ENCODE measurements around the gene ARV1. TPM values are rescaled to one million over a fixed set of nuclear protein-coding genes. Genes with fewer than 3 reads are reported as not detected.
A peak's percentile ranks its signal among the peaks of the same experiment; 100 is the strongest.

ARV1 gene
- total and polyA plus RNA-seq, 2 of the 13 experiments (the other 11 are each of a cell fraction or from before 2014, with no cell fraction given) = 13.0 to 15.2 TPM

DNA sequence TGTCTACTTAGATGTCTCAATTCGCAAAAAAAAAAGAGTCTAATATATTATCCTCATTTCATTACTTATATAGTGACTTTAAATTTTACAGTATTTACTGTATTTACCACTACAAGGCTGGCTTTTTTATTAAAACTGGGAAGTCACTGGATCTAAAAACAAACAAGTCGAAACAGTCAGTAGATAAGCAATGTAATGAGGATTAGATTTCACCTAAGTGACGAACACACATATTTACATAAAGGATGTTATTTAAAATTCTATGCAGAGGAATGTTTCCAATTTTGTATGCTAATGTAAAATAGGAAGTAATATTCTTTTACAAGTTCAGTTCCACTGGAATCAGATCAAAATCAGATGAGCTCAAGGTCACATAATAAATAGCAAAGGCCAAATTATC lies 28.5 kb upstream of the ARV1 start:
- WGBS (ENCODE audit: low lambda C conversion rate) = 97% methylated on average over 3 of the region's 3 CpGs
- Histone ChIP-seq H3K4me2 (ENCODE audit: low read depth, low read length) (no peak overlapping the region), H3K4me3 (replicated peaks in 1 of 3; ENCODE audit: insufficient read depth in 1 of 3, low read depth in 2 of 3, low read length in 3 of 3) (no peak overlapping the region), H4K20me1 (ENCODE audit: insufficient read depth, low read length) (no peaks in the 10 kb centered on the region), H3K79me2 (ENCODE audit: insufficient read depth, low read length) (no peaks in the 10 kb centered on the region), H3K27ac (ENCODE audit: extremely low read length, insufficient read depth, low read length) (no peak overlapping the region), H2AFZ (ENCODE audit: low read length) (no peak overlapping the region), H3K36me3 (replicated peaks in 1 of 2; ENCODE audit: control insufficient read depth in 1 of 2, insufficient read depth in 2 of 2, low read length in 2 of 2) (no peaks in the 10 kb centered on the region; a peak in 3 of 5 replicates), H3K4me1 (ENCODE audit: insufficient read depth, low read length) (peaks cover 12% of the 10 kb centered on the region), H3K9me3 (ENCODE audit: low read length) (no peaks in the 10 kb centered on the region), H3K9ac (ENCODE audit: insufficient read depth, low read depth, low read length) (no peak overlapping the region), H3K27me3 (ENCODE audit: control insufficient read depth in 1 of 2, insufficient read depth in 2 of 2, low read length in 2 of 2) (no peaks in the 10 kb centered on the region; a peak in 1 of 5 replicates)
- DNase-seq (ENCODE audit: low spot score) = no peak
- no peak for ATAC-seq
- ChIA-PET POLR2A (no interaction called here), CTCF (ENCODE audit: low intra/inter-chr PET ratio, low total read pairs) (no interaction called here)
- in situ Hi-C loops (cut with HindIII; ENCODE audit: extremely low pct_ligation_motif_present, low pct_unique_long_range_greater_than_20kb) (no loop called here), intact Hi-C loops (cut with micrococcal nuclease; ENCODE audit: unreplicated experiment) (no loop called here)
- FAIRE-seq = peak; percentile 30
- no TSS peak for BruUV-seq (replicated peaks)
- TF ChIP-seq, protein P1, sequence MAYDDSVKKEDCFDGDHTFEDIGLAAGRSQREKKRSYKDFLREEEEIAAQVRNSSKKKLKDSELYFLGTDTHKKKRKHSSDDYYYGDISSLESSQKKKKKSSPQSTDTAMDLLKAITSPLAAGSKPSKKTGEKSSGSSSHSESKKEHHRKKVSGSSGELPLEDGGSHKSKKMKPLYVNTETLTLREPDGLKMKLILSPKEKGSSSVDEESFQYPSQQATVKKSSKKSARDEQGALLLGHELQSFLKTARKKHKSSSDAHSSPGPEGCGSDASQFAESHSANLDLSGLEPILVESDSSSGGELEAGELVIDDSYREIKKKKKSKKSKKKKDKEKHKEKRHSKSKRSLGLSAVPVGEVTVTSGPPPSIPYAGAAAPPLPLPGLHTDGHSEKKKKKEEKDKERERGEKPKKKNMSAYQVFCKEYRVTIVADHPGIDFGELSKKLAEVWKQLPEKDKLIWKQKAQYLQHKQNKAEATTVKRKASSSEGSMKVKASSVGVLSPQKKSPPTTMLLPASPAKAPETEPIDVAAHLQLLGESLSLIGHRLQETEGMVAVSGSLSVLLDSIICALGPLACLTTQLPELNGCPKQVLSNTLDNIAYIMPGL (CRISPR knock-in tag; IDR thresholded peaks at IDR 0.05; ENCODE audit: borderline replicate concordance in 1 of 2, low read depth in 1 of 2) = no peak
- TF ChIP-seq MBNL3 (CRISPR knock-in tag; conservative IDR thresholded peaks at IDR 0.05) = no peak
- TF ChIP-seq, protein P2, sequence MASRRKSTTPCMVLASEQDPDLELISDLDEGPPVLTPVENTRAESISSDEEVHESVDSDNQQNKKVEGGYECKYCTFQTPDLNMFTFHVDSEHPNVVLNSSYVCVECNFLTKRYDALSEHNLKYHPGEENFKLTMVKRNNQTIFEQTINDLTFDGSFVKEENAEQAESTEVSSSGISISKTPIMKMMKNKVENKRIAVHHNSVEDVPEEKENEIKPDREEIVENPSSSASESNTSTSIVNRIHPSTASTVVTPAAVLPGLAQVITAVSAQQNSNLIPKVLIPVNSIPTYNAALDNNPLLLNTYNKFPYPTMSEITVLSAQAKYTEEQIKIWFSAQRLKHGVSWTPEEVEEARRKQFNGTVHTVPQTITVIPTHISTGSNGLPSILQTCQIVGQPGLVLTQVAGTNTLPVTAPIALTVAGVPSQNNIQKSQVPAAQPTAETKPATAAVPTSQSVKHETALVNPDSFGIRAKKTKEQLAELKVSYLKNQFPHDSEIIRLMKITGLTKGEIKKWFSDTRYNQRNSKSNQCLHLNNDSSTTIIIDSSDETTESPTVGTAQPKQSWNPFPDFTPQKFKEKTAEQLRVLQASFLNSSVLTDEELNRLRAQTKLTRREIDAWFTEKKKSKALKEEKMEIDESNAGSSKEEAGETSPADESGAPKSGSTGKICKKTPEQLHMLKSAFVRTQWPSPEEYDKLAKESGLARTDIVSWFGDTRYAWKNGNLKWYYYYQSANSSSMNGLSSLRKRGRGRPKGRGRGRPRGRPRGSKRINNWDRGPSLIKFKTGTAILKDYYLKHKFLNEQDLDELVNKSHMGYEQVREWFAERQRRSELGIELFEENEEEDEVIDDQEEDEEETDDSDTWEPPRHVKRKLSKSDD (CRISPR knock-in tag; IDR thresholded peaks at IDR 0.05; ENCODE audit: low read depth) = no peak
- no peak for TF ChIP-seq ZNF878 (CRISPR knock-in tag; IDR thresholded peaks at IDR 0.05)
- TF ChIP-seq ZNF224 (CRISPR knock-in tag; IDR thresholded peaks at IDR 0.05) = no peak
- TF ChIP-seq, protein P3, sequence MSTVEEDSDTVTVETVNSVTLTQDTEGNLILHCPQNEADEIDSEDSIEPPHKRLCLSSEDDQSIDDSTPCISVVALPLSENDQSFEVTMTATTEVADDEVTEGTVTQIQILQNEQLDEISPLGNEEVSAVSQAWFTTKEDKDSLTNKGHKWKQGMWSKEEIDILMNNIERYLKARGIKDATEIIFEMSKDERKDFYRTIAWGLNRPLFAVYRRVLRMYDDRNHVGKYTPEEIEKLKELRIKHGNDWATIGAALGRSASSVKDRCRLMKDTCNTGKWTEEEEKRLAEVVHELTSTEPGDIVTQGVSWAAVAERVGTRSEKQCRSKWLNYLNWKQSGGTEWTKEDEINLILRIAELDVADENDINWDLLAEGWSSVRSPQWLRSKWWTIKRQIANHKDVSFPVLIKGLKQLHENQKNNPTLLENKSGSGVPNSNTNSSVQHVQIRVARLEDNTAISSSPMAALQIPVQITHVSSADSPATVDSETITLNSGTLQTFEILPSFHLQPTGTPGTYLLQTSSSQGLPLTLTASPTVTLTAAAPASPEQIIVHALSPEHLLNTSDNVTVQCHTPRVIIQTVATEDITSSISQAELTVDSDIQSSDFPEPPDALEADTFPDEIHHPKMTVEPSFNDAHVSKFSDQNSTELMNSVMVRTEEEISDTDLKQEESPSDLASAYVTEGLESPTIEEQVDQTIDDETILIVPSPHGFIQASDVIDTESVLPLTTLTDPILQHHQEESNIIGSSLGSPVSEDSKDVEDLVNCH (CRISPR knock-in tag; IDR thresholded peaks at IDR 0.05) = no peak

Data from HepG2 (cell line).